GM19372 (cell line): ENCODE measurements around the gene FLRT3.

Experiments
- ATAC-seq: cut with Tn5 transposase; IDR thresholded peaks from one replicate; pipeline ENCODE4 v1.9.1; 2021; ENCODE audit warnings: mild to moderate bottlenecking, low read depth, moderate library complexity; ENCODE audit not compliant: unreplicated experiment

The FLRT3 gene

DNA sequence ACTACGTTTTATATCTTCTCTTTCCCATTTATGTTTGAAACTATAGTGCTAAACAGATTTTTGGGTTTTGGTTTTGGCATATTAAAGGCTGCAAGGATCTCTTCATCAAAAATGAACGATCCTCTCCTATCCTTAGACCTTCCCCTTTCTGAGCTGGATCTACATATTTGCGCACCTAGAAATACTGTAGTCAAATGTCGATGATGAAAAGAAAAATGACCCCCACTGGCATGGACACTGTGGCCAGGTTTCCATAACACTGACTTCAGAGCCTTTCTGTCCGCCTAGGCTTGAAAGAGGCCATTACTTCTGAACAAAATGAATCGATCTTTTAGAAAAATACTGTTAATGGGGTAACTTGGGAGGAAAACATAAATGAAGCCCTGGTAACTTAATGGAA is 5.8 kb downstream of the FLRT3 start:
- ATAC-seq = no peak

DNA sequence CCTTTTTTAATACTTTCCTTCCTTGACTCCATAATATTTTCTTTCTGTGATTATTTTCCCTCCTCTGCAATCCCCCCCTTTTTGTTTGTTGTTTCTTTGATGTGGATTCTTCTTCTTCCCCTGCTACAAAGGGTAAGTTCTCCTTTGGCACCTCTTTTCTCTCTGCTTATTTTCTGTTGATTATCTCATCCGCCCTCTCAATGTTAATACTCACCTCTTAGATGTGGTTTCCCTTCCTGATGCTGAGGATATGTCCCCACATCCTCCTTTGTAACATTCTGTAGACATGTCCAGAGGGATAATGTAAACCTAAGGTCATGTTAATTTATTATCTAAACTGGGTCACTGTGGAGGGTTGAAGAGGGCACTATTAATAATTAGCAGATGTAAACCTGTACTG is 17.7 kb downstream of the FLRT3 start:
- ATAC-seq = no peak

DNA sequence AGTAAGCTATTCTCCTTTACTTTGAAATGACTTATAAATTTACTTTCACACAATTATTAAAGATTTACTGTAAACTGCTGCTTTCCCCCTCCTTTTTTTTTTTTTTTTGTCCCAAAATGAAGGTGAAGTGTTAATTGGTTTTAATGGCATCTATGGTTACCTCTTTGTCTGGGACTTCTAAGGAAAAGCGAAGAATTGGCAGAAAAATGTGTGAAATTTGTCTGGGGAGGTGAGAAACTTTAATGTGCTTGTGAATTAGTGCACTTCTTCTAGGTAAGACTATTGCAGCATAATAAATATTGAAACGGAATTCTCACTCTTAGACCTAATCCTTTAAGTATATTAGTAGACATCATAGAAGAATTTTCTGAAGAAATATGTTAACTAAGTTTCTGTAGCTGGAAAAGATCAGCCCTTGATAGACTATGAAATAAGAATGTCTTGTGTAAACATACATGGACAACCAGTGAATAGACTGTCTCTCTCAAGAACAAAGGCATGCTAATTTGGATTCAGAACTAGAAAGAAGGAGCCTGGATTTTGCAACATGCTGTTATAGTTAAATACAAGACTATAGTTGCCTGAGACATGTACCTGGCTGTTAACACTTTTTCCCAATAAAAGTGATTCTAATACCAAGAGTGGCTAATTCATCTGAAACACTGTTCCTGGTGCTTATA is 23.9 kb downstream of the FLRT3 start:
- no peak for ATAC-seq

DNA sequence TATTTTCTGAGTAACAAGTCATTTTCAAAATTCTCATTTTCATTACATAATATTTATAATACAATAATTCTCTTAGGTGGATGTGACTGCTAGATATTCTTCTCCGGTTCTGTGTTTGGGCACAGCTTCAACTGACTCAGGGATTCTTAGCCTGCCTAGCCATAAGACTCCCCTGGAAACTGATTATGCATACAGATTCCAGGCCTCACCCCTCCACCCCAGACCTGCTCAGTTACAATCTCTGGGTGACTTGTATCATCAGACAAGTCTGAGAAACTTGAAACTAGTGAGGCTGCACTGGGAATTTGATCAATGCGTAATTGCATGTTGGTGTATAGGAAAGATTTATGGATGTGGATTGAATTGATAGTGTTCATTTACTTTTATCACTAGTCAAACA is 25.4 kb downstream of the FLRT3 start:
- no peak for ATAC-seq

DNA sequence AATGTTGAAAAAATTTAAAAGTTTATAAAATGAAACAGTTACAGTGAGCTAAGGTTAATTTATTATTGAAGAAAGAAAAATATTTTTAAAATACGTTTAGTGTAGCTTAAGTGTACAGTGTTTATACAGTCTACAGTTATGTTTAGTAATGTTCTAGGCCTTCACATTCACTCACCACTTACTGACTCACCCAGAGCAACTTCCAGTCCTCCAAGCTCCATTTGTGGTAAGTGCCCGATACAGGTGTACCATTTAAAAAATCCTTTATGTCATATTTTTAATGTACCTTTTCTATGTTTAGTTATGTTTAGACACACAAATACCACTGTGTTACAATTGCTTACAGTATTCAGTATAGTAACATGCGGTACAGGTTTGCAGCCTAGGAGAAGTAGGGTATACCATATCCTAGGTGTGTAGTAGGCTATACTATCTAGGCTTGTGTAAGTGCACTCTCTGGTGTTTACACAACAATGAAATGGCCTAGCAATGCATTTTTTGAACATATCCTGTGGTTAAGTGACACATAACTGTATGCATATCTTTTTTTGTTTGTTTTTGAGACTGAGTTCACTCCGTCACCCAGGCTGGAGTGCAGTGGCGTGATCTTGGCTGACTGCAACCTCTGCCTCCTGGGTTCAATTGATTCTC is 26.3 kb downstream of the FLRT3 start:
- ATAC-seq = no peak

DNA sequence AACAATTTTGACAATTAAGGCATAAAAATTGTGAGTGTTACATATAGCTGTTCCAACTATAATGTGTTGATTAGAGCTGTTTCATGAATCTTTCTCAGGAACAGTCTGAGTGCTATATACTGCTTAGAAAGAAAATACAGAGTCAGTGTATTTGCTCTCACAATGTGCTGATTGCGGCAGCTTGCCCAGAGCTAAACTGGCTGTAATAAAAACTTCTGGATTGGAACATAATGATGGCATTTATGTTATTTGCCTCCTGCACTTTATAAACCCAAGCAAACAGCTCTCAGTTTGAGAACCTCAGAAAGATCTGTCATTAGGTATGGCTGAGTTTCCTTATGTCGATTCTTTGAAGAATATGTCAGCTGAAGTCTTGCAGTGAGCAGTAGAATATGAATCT is 29.5 kb downstream of the FLRT3 start:
- no peak for ATAC-seq

DNA sequence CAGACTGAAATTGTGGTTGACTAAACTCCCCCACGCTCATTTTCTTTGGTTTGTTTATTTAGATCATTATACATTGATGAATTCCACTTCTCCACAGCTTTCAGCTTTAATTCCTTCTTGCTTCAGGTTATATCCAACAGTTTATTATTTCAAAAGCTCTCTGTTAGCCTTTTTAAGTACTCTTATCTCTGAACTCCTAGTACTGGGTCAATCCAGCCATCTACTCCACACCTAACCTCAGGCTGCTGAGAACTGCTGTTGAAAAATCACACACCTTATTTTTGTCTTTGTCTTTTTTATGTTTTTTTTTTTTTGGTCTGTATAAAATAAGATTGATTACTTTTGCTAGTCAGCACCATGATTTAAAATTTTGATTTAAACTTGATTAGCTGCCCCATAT is 32.9 kb downstream of the FLRT3 start:
- no peak for ATAC-seq

DNA sequence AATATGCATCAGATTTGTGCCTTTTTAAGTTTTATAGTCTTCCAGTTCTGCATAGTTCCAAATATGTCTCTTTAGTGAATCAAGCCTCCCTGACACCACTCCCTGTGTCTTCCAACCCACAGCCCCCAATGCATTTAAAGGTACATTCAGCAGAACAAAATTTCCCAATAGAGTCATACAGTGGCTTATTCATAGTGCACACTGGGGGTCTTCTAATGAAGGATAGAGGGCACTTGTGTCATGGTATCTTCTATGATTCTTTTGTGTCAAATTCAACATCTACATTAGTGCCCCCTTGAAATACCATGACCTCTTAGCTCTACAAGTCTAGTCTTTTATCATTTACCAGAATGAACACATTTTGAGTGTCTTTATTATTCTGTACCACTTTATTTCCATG is 33.8 kb downstream of the FLRT3 start:
- ATAC-seq = no peak

DNA sequence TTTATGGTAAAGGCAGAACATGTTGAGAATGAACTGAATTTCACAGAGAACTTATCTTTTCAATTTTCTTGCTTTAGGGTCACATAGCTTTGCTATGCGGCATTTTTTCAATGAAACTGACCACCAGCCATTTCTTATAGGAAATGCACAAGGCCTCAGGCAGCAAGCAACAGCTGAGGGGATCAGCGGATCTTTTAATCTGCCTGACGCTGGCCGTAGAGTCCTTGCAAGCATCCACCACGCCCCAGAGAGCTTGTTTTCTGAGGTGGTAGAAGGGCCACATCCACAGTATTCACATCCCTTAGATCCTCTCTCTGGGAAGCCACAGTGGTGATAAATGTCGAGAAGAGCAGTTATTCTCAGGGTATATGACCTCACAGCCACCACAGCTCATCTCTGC is 34.3 kb downstream of the FLRT3 start:
- no peak for ATAC-seq

DNA sequence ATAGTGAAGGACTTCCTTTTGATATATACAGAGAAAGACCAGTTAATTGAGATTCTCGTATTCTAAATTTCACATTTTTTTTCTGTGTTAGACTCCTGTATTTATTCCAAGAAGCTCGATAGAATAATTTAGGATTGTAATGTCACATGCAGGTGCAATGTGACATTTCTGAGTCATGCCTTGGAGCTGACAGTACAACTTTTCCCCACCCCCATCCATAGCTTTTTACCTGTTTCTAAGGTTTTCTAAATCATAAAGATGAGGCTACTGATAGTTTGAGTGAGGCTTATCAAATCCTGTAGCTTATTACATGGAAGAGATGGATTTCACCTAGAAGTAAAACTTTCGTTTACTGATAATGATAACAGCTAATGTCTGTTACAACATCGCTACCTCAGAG is 37.6 kb downstream of the FLRT3 start:
- no peak for ATAC-seq

DNA sequence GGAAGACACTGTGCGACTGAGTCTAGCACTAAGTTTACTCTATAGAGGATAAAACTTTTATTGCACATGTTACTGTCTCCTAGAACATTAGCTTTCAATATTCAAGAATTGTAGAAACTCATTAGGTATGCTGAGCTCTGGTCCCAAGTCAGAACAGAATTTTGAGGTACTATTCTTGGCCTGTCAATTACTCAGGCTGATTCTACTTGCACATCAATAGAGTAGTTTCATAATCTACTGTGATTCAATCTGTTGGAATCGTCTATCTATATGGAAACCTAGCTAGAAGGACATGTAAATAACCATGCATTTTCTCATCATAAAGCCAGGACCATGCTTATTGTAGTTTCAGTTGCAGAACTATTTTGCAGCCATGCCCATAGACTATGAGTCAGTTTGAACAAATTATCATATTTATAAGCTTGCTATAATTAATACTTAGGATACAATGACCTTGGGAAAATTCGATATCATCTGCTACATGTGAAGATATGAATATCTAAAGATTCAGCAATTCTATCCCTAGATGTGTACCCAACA is 41.6 kb downstream of the FLRT3 start:
- ATAC-seq = no peak

DNA sequence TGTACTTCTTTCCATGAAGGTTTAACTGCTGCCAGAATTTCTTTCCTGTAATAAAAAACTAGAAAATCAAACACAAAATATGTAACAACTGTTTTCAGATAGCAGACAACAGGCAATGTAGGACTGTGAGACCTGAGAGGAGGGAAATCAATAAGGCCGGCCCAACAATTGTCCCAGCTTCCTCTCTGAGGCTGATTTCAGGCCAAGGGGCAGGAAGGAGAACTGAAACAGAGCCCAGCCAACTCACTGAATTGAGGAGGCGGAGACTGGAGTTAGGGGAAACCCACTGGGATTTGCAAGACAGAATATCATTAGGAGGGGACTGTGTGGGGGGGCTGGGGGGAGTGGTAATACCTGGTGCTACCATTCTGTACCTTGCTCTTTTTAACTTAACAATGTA is 42.2 kb downstream of the FLRT3 start:
- ATAC-seq = peak; percentile 70

DNA sequence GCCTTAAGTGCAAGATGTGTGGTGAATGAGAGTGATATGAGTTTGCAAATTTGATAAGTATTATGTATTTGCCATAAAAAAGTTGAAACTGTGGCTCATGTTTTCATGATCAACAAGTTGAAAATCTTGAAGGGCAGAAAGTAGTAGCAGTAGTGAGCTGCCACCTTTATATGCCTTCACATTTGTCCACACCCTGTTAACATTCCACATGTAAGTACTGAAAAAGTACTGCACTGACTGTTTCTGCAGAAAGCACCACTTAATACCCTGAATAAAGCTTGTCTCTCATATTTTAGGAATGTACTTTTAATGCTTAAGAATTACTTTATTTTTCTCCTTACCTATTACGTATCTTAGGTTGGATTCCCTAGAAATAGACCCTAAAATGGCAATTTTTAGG is 45.9 kb downstream of the FLRT3 start:
- no peak for ATAC-seq

DNA sequence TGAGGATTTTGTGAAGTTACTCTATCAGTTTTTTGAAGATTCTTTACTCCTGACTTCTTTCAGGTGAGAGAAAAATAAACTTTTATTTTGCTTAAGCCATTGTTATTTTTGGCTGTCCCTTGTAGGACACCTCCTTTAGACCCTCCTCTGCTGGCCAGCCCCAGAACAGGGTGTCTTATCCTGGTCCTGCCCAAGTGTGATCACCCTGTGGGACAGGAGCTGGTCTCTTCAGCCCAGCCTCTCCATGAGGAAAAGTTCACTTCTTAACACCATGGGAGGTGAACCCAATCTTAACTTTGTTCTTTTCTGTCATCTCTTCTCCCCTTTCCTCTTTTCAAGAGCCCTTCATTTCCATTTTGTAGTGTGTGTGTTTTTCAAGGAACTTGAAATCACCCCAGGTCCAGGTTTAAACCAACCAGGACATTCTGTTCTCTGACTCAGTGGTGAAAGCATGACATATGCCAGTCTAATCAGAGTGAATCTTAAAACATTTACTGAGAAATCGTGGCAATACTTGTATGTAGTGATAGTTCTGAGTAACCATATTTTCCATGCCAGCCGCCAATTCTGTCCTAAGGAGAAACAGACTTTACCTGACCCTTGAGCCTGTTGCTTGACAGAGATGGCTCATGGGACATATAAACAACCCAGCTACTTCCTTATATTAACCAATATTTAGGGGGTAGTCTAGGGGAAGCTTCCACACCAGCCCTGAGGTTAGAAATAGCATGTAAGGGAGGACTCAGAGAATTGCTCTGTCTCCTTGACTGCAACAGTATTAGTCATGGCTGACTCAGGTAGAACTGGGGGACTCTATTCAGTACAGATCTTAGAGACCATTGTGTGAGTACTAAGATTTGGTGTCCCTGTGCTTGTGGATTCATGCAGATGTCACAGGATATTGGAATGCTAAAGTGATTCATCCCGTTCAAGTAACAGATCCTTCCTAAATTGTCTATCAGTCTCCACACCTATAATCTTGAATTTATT is 48.8 kb downstream of the FLRT3 start:
- ATAC-seq = no peak

DNA sequence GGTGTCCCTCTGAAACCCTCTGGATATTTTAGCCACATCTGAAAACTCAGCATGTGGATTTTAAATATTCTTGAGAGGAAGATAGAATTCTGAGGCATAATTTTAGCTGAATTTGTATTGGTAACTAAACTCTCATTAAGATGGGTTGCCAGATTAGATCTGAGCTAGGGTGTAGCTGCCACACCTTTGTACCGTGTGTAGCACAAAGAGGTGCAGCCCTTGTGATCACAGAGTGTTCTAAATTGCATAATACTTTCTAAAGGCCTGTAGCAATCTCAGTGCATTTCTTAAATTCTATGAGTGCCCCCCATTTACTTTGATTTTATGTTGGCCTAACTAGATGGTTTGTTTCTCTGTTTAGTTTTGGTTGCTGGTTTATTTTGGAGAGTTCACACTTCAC is 53.0 kb downstream of the FLRT3 start:
- no peak for ATAC-seq

DNA sequence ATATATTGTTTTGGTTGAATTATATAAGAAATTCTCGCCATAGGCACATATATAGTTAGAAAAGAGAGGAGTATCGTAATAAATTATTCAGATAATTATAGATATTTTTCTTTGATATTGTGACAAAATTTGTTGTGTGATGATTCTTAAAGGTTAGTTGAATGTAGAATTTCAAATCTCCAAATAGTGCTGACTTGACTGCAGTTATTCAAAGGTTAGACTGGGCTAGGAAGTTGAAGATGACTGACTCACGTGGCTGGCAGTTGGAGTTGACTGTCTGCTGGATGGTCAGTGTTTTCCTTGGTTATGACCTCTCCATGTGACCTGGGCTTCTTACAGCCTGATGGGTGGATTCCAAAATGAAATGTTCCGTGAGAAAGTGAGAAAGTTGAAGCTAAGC is 55.3 kb downstream of the FLRT3 start:
- ATAC-seq = no peak
